Mucosa of rectum (tissue), 2 donors: Measurements from ENCODE around the gene PRTN3.
A peak's percentile ranks its signal among the peaks of the same experiment; 100 is the strongest.

ENCODE experiments used
- H3K27ac ChIP-seq, 2 donors: one replicate each; pipeline ENCODE4 v1.7.0; 2013; ENCODE audit warnings: inconsistent platforms in 2 of 2, low read depth in 2 of 2, low read length in 2 of 2
- H3K27me3 ChIP-seq, 2 donors: one replicate each; pipeline ENCODE4 v1.7.0; 2013; ENCODE audit warnings: low read length in 2 of 2; ENCODE audit not compliant: control insufficient read depth in 2 of 2, insufficient read depth in 2 of 2
- H3K36me3 ChIP-seq, 2 donors: one replicate each; pipeline ENCODE4 v1.7.0; 2013; ENCODE audit warnings: low read length in 2 of 2; ENCODE audit not compliant: control insufficient read depth in 2 of 2, insufficient read depth in 2 of 2
- H3K4me1 ChIP-seq, 2 donors: one replicate each; pipeline ENCODE4 v1.7.0; 2013; ENCODE audit warnings: low read length in 2 of 2, mild to moderate bottlenecking in 1 of 2; ENCODE audit not compliant: control insufficient read depth in 2 of 2, insufficient read depth in 2 of 2
- H3K4me3 ChIP-seq, 2 donors: one replicate each; pipeline ENCODE4 v1.7.0; 2013; ENCODE audit warnings: low read length in 2 of 2
- H3K9ac ChIP-seq, 2 donors: one replicate each; pipeline ENCODE4 v1.7.0; 2013; ENCODE audit warnings: low read length in 2 of 2, low read depth in 1 of 2, mild to moderate bottlenecking in 1 of 2
- H3K9me3 ChIP-seq, 2 donors: one replicate each; pipeline ENCODE4 v1.7.0; 2013; ENCODE audit warnings: low read length in 2 of 2; ENCODE audit not compliant: control insufficient read depth in 2 of 2
- donor health status: healthy.
- donor health status: Normal muscosa, but diverticular disease.

PRTN3 gene

DNA sequence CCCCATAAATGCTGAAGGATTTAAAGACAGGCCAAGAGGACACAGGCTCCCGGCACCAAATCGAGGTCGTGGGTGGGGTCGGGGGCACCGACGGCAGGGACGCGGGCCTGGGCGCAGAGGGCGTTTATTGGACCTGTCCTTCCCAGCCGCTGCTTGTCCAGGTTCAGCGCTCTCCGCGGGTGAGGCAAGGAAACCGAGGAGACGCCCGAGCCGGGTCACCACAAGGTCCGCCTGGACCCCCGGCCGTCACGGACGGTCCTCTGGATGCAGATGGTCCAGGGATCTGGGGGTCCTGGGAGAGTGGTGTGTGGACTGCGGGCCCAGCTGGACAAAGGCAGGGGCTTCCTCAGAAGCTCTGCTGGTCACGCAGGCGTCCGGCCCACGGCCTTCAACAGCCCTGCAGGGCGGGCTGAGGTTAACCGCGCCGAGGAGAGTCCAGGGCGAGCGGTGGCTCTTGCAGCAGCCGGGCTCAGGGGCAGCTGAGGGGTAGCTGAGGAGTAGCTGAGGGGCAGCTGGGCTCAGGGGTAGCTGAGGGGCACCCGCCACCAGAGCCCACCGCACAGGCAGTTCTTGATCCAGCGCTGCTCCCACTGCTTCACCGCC lies 27.2 kb downstream of the PRTN3 start:
- no peak overlapping the region for H3K27ac ChIP-seq
- H3K4me1 ChIP-seq = peaks cover 9 to 29% of the 10 kb centered on the region in 2 donors
- peaks cover 6 to 12% of the 10 kb centered on the region in 2 donors for H3K36me3 ChIP-seq
- H3K9me3 ChIP-seq = no peaks in the 10 kb centered on the region
- no peak overlapping the region for H3K9ac ChIP-seq
- H3K4me3 ChIP-seq = no peak overlapping the region
- no peaks in the 10 kb centered on the region for H3K27me3 ChIP-seq

DNA sequence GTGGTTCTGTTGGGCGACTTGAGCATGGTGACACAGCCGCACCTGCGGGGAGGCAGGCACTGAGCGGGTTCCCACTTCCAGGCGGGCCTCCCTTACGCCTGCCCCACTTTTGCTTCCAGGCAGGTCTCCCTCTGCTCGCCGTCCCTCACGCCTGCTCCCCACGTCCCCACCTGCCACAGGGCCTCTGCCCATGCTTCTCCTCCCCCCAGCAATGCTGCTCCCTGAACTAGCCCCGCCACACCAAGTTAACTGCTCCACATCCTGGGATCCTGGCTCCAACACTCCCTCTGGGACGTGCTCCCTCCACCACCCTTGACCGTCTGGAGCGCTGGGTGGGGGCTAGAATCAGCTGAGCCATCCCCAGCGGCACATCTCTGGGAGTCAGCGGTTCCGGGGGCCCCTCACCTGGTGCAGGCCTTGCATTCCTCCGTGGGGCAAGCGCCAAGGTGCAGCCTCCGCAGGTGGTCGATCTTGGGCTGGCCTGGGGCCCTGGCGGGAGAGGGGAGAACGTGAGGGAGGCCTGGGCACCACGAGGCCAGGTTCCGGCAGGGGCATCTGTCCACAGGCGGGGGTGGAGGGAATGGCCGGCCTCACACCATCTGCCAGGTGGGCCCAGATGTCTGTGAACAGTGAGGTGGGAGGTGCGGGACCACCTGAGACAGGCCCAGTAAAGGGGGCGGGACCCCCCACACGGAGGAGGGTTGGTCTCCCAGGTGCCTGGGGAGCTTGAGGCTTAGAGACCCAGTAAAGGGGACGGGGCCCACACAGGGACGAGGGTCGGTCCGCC lies 27.9 kb downstream of the PRTN3 start:
- peak overlapping the region; percentile 65 for H3K27ac ChIP-seq
- H3K4me1 ChIP-seq = peaks cover 11 to 23% of the 10 kb centered on the region in 2 donors
- H3K4me3 ChIP-seq = no peak overlapping the region
- no peaks in the 10 kb centered on the region for H3K9me3 ChIP-seq
- H3K27me3 ChIP-seq = no peaks in the 10 kb centered on the region
- H3K36me3 ChIP-seq = peaks cover 6 to 12% of the 10 kb centered on the region in 2 donors
- H3K9ac ChIP-seq = peak overlapping the region in 1 of 2 donors; percentile 24

DNA sequence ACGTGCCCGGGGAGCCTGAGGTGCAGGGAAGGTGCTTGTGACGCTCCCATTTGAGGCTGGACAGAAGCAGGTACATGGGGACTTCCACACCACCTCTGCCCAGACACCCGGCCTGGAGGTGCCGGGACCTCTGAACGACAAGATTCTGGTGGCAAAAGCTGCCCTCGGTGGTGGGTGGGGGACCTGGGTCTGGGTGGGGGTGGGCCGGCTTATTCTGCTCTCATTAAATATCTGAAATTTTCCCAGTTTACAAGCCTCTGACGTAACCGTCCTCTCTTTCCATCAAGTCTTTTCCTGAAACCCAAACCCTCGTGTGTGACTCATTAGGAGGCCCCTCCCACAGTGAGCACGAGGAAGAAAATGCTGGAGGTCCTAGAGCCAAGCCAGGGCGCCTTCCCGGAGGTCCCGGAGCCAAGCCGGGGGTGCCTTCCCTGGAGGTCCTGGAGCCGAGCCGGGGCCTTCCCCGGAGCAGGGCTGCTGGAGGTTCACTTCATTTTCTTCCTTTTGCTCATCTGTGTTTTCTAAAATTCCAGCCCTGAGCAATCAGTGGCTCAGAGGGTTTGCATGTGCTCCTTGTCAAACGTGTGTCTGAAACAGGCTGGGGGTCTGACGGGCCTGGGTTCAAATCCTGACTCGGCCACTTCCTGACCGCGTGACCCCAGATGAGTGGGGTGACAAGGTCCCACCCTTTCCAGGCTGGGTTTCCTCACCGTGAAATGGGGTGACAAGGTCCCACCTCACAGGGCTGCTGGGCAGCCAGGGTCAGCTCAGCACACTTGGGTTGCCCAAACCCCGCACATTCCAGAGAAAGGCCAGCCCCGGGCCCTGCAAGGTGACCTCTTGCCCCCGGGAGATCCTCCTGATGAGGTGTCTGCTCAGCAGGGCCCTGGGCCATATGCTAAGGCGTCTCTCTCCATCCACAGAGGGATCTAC lies 28.7 kb downstream of the PRTN3 start:
- peaks cover 6 to 12% of the 10 kb centered on the region in 2 donors for H3K36me3 ChIP-seq
- H3K27me3 ChIP-seq = no peaks in the 10 kb centered on the region
- H3K9me3 ChIP-seq = no peaks in the 10 kb centered on the region
- H3K4me1 ChIP-seq = peaks cover 11 to 20% of the 10 kb centered on the region in 2 donors
- H3K9ac ChIP-seq = no peak overlapping the region
- H3K27ac ChIP-seq = peak overlapping the region; percentile 75 to 76
- no peak overlapping the region for H3K4me3 ChIP-seq

GRCh38 chr19:870314-870713 lies 29.5 kb downstream of the PRTN3 start:
- Histone ChIP-seq H3K9ac (no peak overlapping the region), H3K36me3 (peaks cover 6 to 12% of the 10 kb centered on the region in 2 donors), H3K9me3 (no peaks in the 10 kb centered on the region), H3K27ac (peak overlapping the region; percentile 75 to 76), H3K27me3 (no peaks in the 10 kb centered on the region), H3K4me3 (no peak overlapping the region), H3K4me1 (peaks cover 11 to 20% of the 10 kb centered on the region in 2 donors)

DNA sequence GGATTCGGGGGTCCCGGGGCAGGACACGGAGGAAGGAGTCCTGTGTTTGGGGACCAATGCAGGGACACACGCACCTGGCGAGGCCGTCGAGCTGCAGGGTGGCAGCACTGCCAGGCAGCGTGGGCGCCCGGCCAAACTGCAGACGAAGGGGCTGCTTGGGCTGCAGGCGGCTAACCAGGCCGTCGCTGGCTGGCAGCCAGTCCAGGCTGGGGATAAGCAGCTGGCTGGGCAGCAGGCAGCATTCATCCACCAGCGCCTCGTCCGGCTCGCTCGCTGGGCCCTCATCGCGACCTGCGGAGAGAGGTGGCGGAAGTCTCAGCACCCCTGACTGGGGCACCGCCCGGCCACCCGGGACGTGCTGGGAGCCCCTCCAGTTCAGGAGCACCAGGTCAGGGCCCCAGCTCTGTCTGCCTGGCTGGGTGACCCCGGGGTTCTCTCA lies 30.2 kb downstream of the PRTN3 start:
- Histone ChIP-seq H3K9me3 (no peaks in the 10 kb centered on the region), H3K27me3 (no peaks in the 10 kb centered on the region), H3K9ac (no peak overlapping the region), H3K27ac (peak overlapping the region; percentile 2 to 32), H3K4me1 (peaks cover 11 to 20% of the 10 kb centered on the region in 2 donors), H3K4me3 (no peak overlapping the region), H3K36me3 (peaks cover 8 to 12% of the 10 kb centered on the region in 2 donors)

- Histone ChIP-seq H3K4me1 (peaks cover 11 to 20% of the 10 kb centered on the region in 2 donors), H3K27ac (peak overlapping the region; percentile 88 to 97), H3K4me3 (peak overlapping the region in 1 of 2 donors; percentile 64), H3K36me3 (peaks cover 14 to 18% of the 10 kb centered on the region in 2 donors), H3K9ac (peak overlapping the region; percentile 56 to 76), H3K9me3 (no peaks in the 10 kb centered on the region), H3K27me3 (no peaks in the 10 kb centered on the region)
Observed at GRCh38 chr19:871446-872265, 30.9 kb downstream of the PRTN3 start.

- peak overlapping the region in 1 of 2 donors; percentile 64 for H3K4me3 ChIP-seq
Observed at GRCh38 chr19:872266-872951, 31.6 kb downstream of the PRTN3 start.

GRCh38 chr19:873084-873483 lies 32.3 kb downstream of the PRTN3 start:
- peaks cover 11 to 20% of the 10 kb centered on the region in 2 donors for H3K4me1 ChIP-seq
- no peaks in the 10 kb centered on the region for H3K27me3 ChIP-seq
- H3K9me3 ChIP-seq = no peaks in the 10 kb centered on the region
- no peak overlapping the region for H3K9ac ChIP-seq
- H3K27ac ChIP-seq = peak overlapping the region; percentile 88 to 97
- no peak overlapping the region for H3K4me3 ChIP-seq
- H3K36me3 ChIP-seq = peaks cover 13 to 14% of the 10 kb centered on the region in 2 donors

More at GRCh38 chr19:872266-872951, 31.6 kb downstream of the PRTN3 start:
- Histone ChIP-seq H3K27ac (peak overlapping the region; percentile 88 to 97), H3K9ac (peak overlapping the region; percentile 56 to 76), H3K4me1 (peaks cover 11 to 20% of the 10 kb centered on the region in 2 donors), H3K36me3 (peaks cover 16 to 18% of the 10 kb centered on the region in 2 donors), H3K27me3 (no peaks in the 10 kb centered on the region), H3K9me3 (no peaks in the 10 kb centered on the region)
